ENCODE data around the gene ZSWIM3. TPM values are rescaled to one million over a fixed set of nuclear protein-coding genes. Genes with fewer than 3 reads are reported as not detected.

Gene ZSWIM3
- total and polyA plus RNA-seq, 2 of the 8 experiments (the other 6 are each of a cell fraction or from before 2014, with no cell fraction given) = 5.5 to 6.9 TPM

GRCh38 chr20:45918182-45918737 is 60.8 kb downstream of the ZSWIM3 start:
- Histone ChIP-seq H2AFZ (ENCODE audit: low read length) (no peak overlapping the region), H2BK12ac (ENCODE audit: low read depth, low read length) (no peak overlapping the region), H2BK120ac (replicated peaks; ENCODE audit: low read depth, low read length) (no peak overlapping the region), H3K4me2 (ENCODE audit: insufficient read depth in 1 of 2, low read depth in 2 of 2, low read length in 2 of 2) (no peak overlapping the region), H3K79me2 (ENCODE audit: control insufficient read depth in 1 of 2, insufficient read depth in 2 of 2, low read length in 2 of 2) (no peaks in the 10 kb centered on the region), H3K23ac (ENCODE audit: insufficient read length) (no peak overlapping the region), H4K8ac (ENCODE audit: extremely low read depth, insufficient read depth, low read length) (no peak overlapping the region), H3K14ac (ENCODE audit: insufficient read length) (no peak overlapping the region), H3K27ac (ENCODE audit: low read depth, low read length) (no peak overlapping the region), H4K91ac (replicated peaks; ENCODE audit: insufficient read length, low read length) (no peak overlapping the region), H2AK5ac (ENCODE audit: low read depth, low read length) (no peak overlapping the region), H3K36me3 (ENCODE audit: control insufficient read depth in 2 of 4, insufficient read depth in 4 of 4, low read length in 3 of 4) (no peaks in the 10 kb centered on the region), H3K9me3 (ENCODE audit: insufficient read depth in 2 of 2, low read depth in 1 of 2, low read length in 1 of 2) (no peaks in the 10 kb centered on the region), H3K56ac (replicated peaks; ENCODE audit: insufficient read length, low read depth, low read length) (no peak overlapping the region), H4K20me1 (replicated peaks in 1 of 2; ENCODE audit: control insufficient read depth in 1 of 2, insufficient read depth in 2 of 2, low read length in 2 of 2) (no peaks in the 10 kb centered on the region), H3K79me1 (ENCODE audit: low read depth, low read length) (no peaks in the 10 kb centered on the region), H3K4me1 (replicated peaks in 1 of 4; ENCODE audit: control insufficient read depth in 3 of 4, insufficient read depth in 4 of 4, low read length in 3 of 4) (peaks cover 0 to 3% (median 0%) of the 10 kb centered on the region in 4 experiments; a peak in 1 of 7 replicates), H3K23me2 (ENCODE audit: low read depth, low read length) (no peaks in the 10 kb centered on the region), H2BK15ac (ENCODE audit: low read length) (0 out of 2 replicates have a peak overlapping the region, but pooled peaks have one; percentile 46), H3K4ac (replicated peaks; ENCODE audit: insufficient read length, low read depth, low read length) (no peak overlapping the region), H3K18ac (ENCODE audit: extremely low read depth, low read length) (no peak overlapping the region), H3K4me3 (ENCODE audit: extremely low read depth in 1 of 4, insufficient read depth in 2 of 4, low read depth in 3 of 4, low read length in 4 of 4) (no peak overlapping the region), H3K27me3 (replicated peaks in 1 of 4; ENCODE audit: control insufficient read depth in 3 of 4, extremely low read depth in 1 of 4, insufficient read depth in 3 of 4, low read length in 3 of 4) (no peaks in the 10 kb centered on the region), H4K5ac (ENCODE audit: insufficient read length, low read depth, low read length) (no peak overlapping the region), H2BK5ac (ENCODE audit: low read depth, low read length) (no peak overlapping the region), H3K9ac (replicated peaks in 1 of 4; ENCODE audit: extremely low read depth in 1 of 4, low read depth in 3 of 4, low read length in 3 of 4) (no peak overlapping the region), H2BK20ac (ENCODE audit: low read length) (no peak overlapping the region)
- no peak for DNase-seq (ENCODE audit: low read depth in 1 of 2, low spot score in 2 of 2)
- ChIA-PET POLR2A (ENCODE audit: partially characterized antibody) (interaction anchor here (1.0 to 11.8 kb wide), 4 partner anchors 8 to 21 kb away, joined by 4 to 165 read pairs (median 5); partner anchors contain the start of gene PCIF1), CTCF (ENCODE audit: partially characterized antibody) (interaction anchor here (0.6 to 1.4 kb wide), 3 partner anchors 12 to 15 kb away, joined by 3 to 4 read pairs (median 3); no protein-coding TSS in a partner anchor)
- FAIRE-seq = no peak
- no peak for TF ChIP-seq KDM4A (IDR thresholded peaks at IDR 0.05; ENCODE audit: low read depth, low read length, severe bottlenecking)
- TF ChIP-seq KDM1A (IDR thresholded peaks at IDR 0.05; ENCODE audit: borderline replicate concordance, low read length) = no peak
- TF ChIP-seq POU5F1 (IDR thresholded peaks at IDR 0.05; ENCODE audit: low read depth, low read length) = no peak
- no peak for TF ChIP-seq POLR2A (IDR thresholded peaks at IDR 0.05; ENCODE audit: control extremely low read depth in 1 of 2, low read depth in 2 of 2, low read length in 2 of 2)
- no peak for TF ChIP-seq RXRA (IDR thresholded peaks at IDR 0.05; ENCODE audit: insufficient read depth, low read depth, low read length)
- no peak for TF ChIP-seq ZNF274 (IDR thresholded peaks at IDR 0.05; ENCODE audit: borderline replicate concordance, extremely low read depth, low read length)
- no peak for TF ChIP-seq EP300 (IDR thresholded peaks at IDR 0.05; ENCODE audit: borderline replicate concordance in 1 of 2, low read depth in 2 of 2, low read length in 2 of 2)
- no peak for TF ChIP-seq TAF1 (IDR thresholded peaks at IDR 0.05; ENCODE audit: low read depth, low read length)
- TF ChIP-seq CHD1 (IDR thresholded peaks at IDR 0.05; ENCODE audit: low read depth, low read length) = no peak
- WGBS, 2 experiments (ENCODE audit: extremely low coverage in 1 of 2, insufficient coverage in 1 of 2, insufficient read length in 1 of 2, insufficient replicate concordance in 2 of 2, low coverage in 1 of 2, low lambda C conversion rate in 2 of 2, missing lambda C conversion rate in 1 of 2) = 97% methylated on average over 5 of the region's 5 CpGs; no CpG with 5 or more reads in 1 of the 2 experiments
